GM10266 (cell line): Measurements from ENCODE around the gene NOP9.

Experiments used
- DNase-seq: peaks from one replicate; pipeline ENCODE4 v3.0.0; 2012; ENCODE audit errors: extremely low spot score
- CTCF ChIP-seq: IDR thresholded peaks from 2 replicates; pipeline ENCODE4 v1.5.1; 2012; ENCODE audit warnings: mild to moderate bottlenecking, low read depth; ENCODE audit not compliant: control insufficient read depth, insufficient read depth; ENCODE audit errors: missing control alignments

NOP9 gene

DNA sequence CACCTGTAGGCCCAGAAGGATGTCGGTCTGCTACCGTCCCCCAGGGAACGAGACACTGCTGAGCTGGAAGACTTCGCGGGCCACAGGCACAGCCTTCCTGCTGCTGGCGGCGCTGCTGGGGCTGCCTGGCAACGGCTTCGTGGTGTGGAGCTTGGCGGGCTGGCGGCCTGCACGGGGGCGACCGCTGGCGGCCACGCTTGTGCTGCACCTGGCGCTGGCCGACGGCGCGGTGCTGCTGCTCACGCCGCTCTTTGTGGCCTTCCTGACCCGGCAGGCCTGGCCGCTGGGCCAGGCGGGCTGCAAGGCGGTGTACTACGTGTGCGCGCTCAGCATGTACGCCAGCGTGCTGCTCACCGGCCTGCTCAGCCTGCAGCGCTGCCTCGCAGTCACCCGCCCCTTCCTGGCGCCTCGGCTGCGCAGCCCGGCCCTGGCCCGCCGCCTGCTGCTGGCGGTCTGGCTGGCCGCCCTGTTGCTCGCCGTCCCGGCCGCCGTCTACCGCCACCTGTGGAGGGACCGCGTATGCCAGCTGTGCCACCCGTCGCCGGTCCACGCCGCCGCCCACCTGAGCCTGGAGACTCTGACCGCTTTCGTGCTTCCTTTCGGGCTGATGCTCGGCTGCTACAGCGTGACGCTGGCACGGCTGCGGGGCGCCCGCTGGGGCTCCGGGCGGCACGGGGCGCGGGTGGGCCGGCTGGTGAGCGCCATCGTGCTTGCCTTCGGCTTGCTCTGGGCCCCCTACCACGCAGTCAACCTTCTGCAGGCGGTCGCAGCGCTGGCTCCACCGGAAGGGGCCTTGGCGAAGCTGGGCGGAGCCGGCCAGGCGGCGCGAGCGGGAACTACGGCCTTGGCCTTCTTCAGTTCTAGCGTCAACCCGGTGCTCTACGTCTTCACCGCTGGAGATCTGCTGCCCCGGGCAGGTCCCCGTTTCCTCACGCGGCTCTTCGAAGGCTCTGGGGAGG is 11.3 kb downstream of the NOP9 start, which contains the start of gene LTB4R:
Gene LTB4R (plus strand): TSS at position 857 of the 959 bp plus-strand sequence. CDS start 4,150 bp downstream, outside the sequence.
- peak; percentile 67 for TF ChIP-seq CTCF
- DNase-seq, result peak; percentile 81

DNA sequence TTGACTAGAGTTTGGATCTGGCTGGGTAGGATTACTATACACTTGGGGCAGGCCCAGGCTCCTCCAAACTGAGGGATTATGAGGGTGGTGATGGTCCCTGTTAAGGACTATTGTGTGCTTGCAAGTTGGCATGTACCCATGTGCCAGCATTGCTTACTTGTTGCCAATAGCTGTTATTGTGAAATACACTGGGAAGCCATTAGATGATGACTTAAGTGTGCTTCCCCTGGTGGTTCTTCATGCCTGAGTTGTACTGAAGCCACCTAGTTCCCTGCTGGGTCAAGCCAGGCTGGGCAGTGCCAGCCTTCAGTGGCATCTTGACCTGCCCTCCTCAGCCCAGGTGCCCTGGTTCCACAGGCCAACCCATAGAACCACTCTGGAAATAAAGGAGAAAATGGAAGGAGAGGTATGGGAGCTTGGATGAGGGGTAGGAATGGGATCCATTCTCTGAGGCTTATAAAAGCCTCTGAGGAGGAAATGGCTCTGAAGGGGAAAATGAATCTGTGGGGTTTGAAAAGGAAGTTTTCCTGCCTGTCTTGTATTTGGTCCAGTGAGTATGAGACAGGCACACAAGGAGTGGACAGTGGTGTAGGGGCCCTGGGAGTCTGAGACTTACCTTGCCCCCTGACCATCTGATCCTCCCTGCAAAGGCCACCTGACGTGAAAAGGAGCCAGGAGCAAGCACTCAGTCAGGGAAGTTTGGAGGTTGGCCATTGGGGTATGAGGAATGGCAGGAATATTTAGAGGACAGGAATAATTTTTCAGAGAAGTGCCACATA is 12.4 kb downstream of the NOP9 start:
- TF ChIP-seq CTCF, result no peak
- no peak for DNase-seq

GRCh38 chr14:24312736-24313507 is 13.3 kb downstream of the NOP9 start:
- DNase-seq, result no peak
- TF ChIP-seq CTCF, result no peak

- DNase-seq, result no peak
- TF ChIP-seq CTCF, result no peak
Measured at GRCh38 chr14:24313913-24314312, 14.3 kb downstream of the NOP9 start.

- no peak for TF ChIP-seq CTCF
- DNase-seq, result no peak
Measured at GRCh38 chr14:24314377-24315193, 14.9 kb downstream of the NOP9 start.

- no peak for DNase-seq
- TF ChIP-seq CTCF, result no peak
Measured at GRCh38 chr14:24315243-24315806, 15.7 kb downstream of the NOP9 start.
